ENCODE data around the gene FBXO36. TPM values are rescaled to one million over a fixed set of nuclear protein-coding genes. Genes with fewer than 3 reads are reported as not detected.

Gene FBXO36
- total and polyA plus RNA-seq, 2 donors (not counting 3 experiments of a cell fraction or from before 2014, with no cell fraction given), result 0.53 to 1.2 TPM

GRCh38 chr2:229942671-229943070 lies 20.4 kb downstream of the FBXO36 start:
- DNase-seq (ENCODE audit: low read depth, low spot score) (no peak), FAIRE-seq (no peak)
- no peaks in the 10 kb centered on the region for H3K27me3 ChIP-seq (ENCODE audit: control insufficient read depth in 2 of 2, insufficient read depth in 2 of 2, low read length in 2 of 2)
- BruUV-seq (replicated peaks), result no TSS peak
- H3K4me1 ChIP-seq (ENCODE audit: control insufficient read depth, extremely low read depth, insufficient read depth, low read length), result peaks cover 3% of the 10 kb centered on the region
- no peaks in the 10 kb centered on the region for H3K9me3 ChIP-seq (replicated peaks; ENCODE audit: control insufficient read depth, insufficient read depth, low read length)
- no peak overlapping the region for H3K4me3 ChIP-seq (replicated peaks in 1 of 3; ENCODE audit: insufficient read depth in 1 of 3, low read depth in 1 of 3, low read length in 3 of 3)
- no peak for TF ChIP-seq POLR2AphosphoS5 (IDR thresholded peaks at IDR 0.05; ENCODE audit: insufficient read depth, low read depth, low read length)
- ChIA-PET POLR2A (no interaction called here), CTCF (no interaction called here)
- H4K20me1 ChIP-seq (replicated peaks; ENCODE audit: control insufficient read depth, extremely low read depth, insufficient read depth, low read length), result no peaks in the 10 kb centered on the region
- H2AFZ ChIP-seq (ENCODE audit: low read depth, low read length), result no peak overlapping the region
- dilution Hi-C loops (cut with MboI; ENCODE audit: extremely low pct_ligation_motif_present, low sequenced_read_pairs), result no loop called here
- H3K79me2 ChIP-seq (ENCODE audit: control insufficient read depth, insufficient read depth, low read length), result no peaks in the 10 kb centered on the region
- H3K27ac ChIP-seq (ENCODE audit: insufficient read depth, low read depth, low read length), result no peak overlapping the region
- intact Hi-C loops (cut with micrococcal nuclease), result no loop called here
- H3K9me1 ChIP-seq (replicated peaks; ENCODE audit: control insufficient read depth, extremely low read depth, insufficient read depth, low read length), result no peaks in the 10 kb centered on the region
- no peak overlapping the region for H3K4me2 ChIP-seq (ENCODE audit: insufficient read depth, low read length)
- H3K9ac ChIP-seq (replicated peaks; ENCODE audit: extremely low read depth, insufficient read depth, low read length), result no peak overlapping the region
- no peaks in the 10 kb centered on the region for H3K36me3 ChIP-seq (ENCODE audit: control insufficient read depth in 2 of 2, extremely low read depth in 1 of 2, insufficient read depth in 2 of 2, low read length in 2 of 2)

- Histone ChIP-seq H3K4me2 (ENCODE audit: insufficient read depth, low read length) (no peak overlapping the region), H3K4me1 (ENCODE audit: control insufficient read depth, extremely low read depth, insufficient read depth, low read length) (peaks cover 3% of the 10 kb centered on the region), H3K27me3 (ENCODE audit: control insufficient read depth in 2 of 2, insufficient read depth in 2 of 2, low read length in 2 of 2) (no peaks in the 10 kb centered on the region), H3K4me3 (replicated peaks in 1 of 3; ENCODE audit: insufficient read depth in 1 of 3, low read depth in 1 of 3, low read length in 3 of 3) (no peak overlapping the region), H4K20me1 (replicated peaks; ENCODE audit: control insufficient read depth, extremely low read depth, insufficient read depth, low read length) (no peaks in the 10 kb centered on the region), H3K79me2 (ENCODE audit: control insufficient read depth, insufficient read depth, low read length) (no peaks in the 10 kb centered on the region), H3K9ac (replicated peaks; ENCODE audit: extremely low read depth, insufficient read depth, low read length) (no peak overlapping the region), H2AFZ (ENCODE audit: low read depth, low read length) (no peak overlapping the region), H3K9me3 (replicated peaks; ENCODE audit: control insufficient read depth, insufficient read depth, low read length) (no peaks in the 10 kb centered on the region), H3K36me3 (ENCODE audit: control insufficient read depth in 2 of 2, extremely low read depth in 1 of 2, insufficient read depth in 2 of 2, low read length in 2 of 2) (no peaks in the 10 kb centered on the region), H3K27ac (ENCODE audit: insufficient read depth, low read depth, low read length) (no peak overlapping the region), H3K9me1 (replicated peaks; ENCODE audit: control insufficient read depth, extremely low read depth, insufficient read depth, low read length) (no peaks in the 10 kb centered on the region)
- DNase-seq (ENCODE audit: low read depth, low spot score) (no peak), FAIRE-seq (no peak)
- ChIA-PET CTCF (no interaction called here), POLR2A (no interaction called here)
- intact Hi-C loops (cut with micrococcal nuclease) (no loop called here), dilution Hi-C loops (cut with MboI; ENCODE audit: extremely low pct_ligation_motif_present, low sequenced_read_pairs) (no loop called here)
- TF ChIP-seq MYC (IDR thresholded peaks at IDR 0.05; ENCODE audit: low read depth, low read length) (no peak), POLR2AphosphoS5 (IDR thresholded peaks at IDR 0.05; ENCODE audit: insufficient read depth, low read depth, low read length) (no peak), MAX (IDR thresholded peaks at IDR 0.05; ENCODE audit: insufficient read depth, insufficient read length) (no peak), POLR2A (IDR thresholded peaks at IDR 0.05; ENCODE audit: low read depth, low read length) (no peak), JUN (IDR thresholded peaks at IDR 0.05; ENCODE audit: borderline replicate concordance, insufficient read depth, insufficient read length, low read depth) (no peak), FOS (IDR thresholded peaks at IDR 0.05; ENCODE audit: borderline replicate concordance, insufficient read depth, low read length) (no peak), EZH2 (IDR thresholded peaks at IDR 0.05; ENCODE audit: borderline replicate concordance, low read depth, low read length, severe bottlenecking) (no peak), CTCF (IDR thresholded peaks at IDR 0.05; ENCODE audit: extremely low read depth in 1 of 2, insufficient read depth in 1 of 2, low read depth in 1 of 2, low read length in 2 of 2) (no peak), GATA2 (IDR thresholded peaks at IDR 0.05; ENCODE audit: insufficient read depth, insufficient read length, low read depth, low read length) (no peak)
- BruUV-seq (replicated peaks), result no TSS peak
These were observed 20.9 kb downstream of the FBXO36 start for GRCh38 chr2:229943171-229943570.
